Fibroblast of pulmonary artery (primary cell): Measurements from ENCODE around the gene PANK3.

Source experiments
- DNase-seq: peaks from one replicate; pipeline ENCODE4 v3.0.0-alpha.2; 2010; ENCODE audit warnings: low read depth
- H3K4me3 ChIP-seq: replicated peaks from 2 replicates; pipeline ENCODE4 v1.5.1; 2011; ENCODE audit warnings: low read depth, mild to moderate bottlenecking, control low read depth, low read length, moderate library complexity
- CTCF ChIP-seq: IDR thresholded peaks from 2 replicates; pipeline ENCODE4 v1.5.1; 2011; ENCODE audit warnings: mild to moderate bottlenecking, control low read depth, low read length, inconsistent platforms; ENCODE audit errors: missing control alignments

Gene PANK3

GRCh38 chr5:168530621-168531150 lies 48.5 kb downstream of the PANK3 start:
- TF ChIP-seq CTCF, result no peak
- DNase-seq, result no peak
- no peak overlapping the region for H3K4me3 ChIP-seq

GRCh38 chr5:168529374-168530234 lies 49.6 kb downstream of the PANK3 start:
- DNase-seq, result no peak
- no peak for TF ChIP-seq CTCF
- H3K4me3 ChIP-seq, result peak overlapping the region; percentile 41

- no peak for TF ChIP-seq CTCF
- peak; percentile 41 for DNase-seq
- peak within 1 kb of the TSS; percentile 41 for H3K4me3 ChIP-seq
Observed at GRCh38 chr5:168528521-168529373, 50.4 kb downstream of the PANK3 start, which contains the start of gene FBLL1. FBLL1 (plus strand) TSS chr5:168529305; CDS start chr5:168529505, 200 bp downstream.

GRCh38 chr5:168527756-168528295 lies 51.3 kb downstream of the PANK3 start:
- no peak overlapping the region for H3K4me3 ChIP-seq
- TF ChIP-seq CTCF, result no peak
- no peak for DNase-seq

- H3K4me3 ChIP-seq, result no peak overlapping the region
- DNase-seq, result no peak
- TF ChIP-seq CTCF, result no peak
Observed at GRCh38 chr5:168525856-168526255, 53.3 kb downstream of the PANK3 start.

- TF ChIP-seq CTCF, result no peak
- no peak overlapping the region for H3K4me3 ChIP-seq
- DNase-seq, result no peak
Observed at GRCh38 chr5:168513861-168514428, 65.2 kb downstream of the PANK3 start.
